GM18508 (cell line): Measurements from ENCODE around the gene CASZ1.

ENCODE experiments used
- ATAC-seq: cut with Tn5 transposase; IDR thresholded peaks from one replicate; pipeline ENCODE4 v1.9.1; 2021; ENCODE audit warnings: moderate number of reproducible peaks; ENCODE audit not compliant: insufficient read depth, unreplicated experiment

Gene CASZ1

GRCh38 chr1:10734962-10735544 is 61.4 kb downstream of the CASZ1 start:
- no peak for ATAC-seq

- ATAC-seq = no peak
Measured at GRCh38 chr1:10734375-10734774, 62.1 kb downstream of the CASZ1 start.

GRCh38 chr1:10733474-10734366 is 62.7 kb downstream of the CASZ1 start:
- no peak for ATAC-seq

- no peak for ATAC-seq
Measured at GRCh38 chr1:10730985-10731384, 65.5 kb downstream of the CASZ1 start.

- no peak for ATAC-seq
Measured at GRCh38 chr1:10728595-10729410, 67.6 kb downstream of the CASZ1 start.

- no peak for ATAC-seq
Measured at GRCh38 chr1:10727751-10728232, 68.7 kb downstream of the CASZ1 start.

- ATAC-seq = no peak
Measured at GRCh38 chr1:10726355-10726754, 70.1 kb downstream of the CASZ1 start.

GRCh38 chr1:10724948-10725847 is 71.2 kb downstream of the CASZ1 start:
- no peak for ATAC-seq

GRCh38 chr1:10724511-10724910 is 71.9 kb downstream of the CASZ1 start:
- no peak for ATAC-seq

- ATAC-seq = no peak
Measured at GRCh38 chr1:10724052-10724494, 72.4 kb downstream of the CASZ1 start.

- no peak for ATAC-seq
Measured at GRCh38 chr1:10723317-10723716, 73.1 kb downstream of the CASZ1 start.

GRCh38 chr1:10722803-10723202 is 73.6 kb downstream of the CASZ1 start:
- no peak for ATAC-seq

GRCh38 chr1:10721381-10722321 is 74.8 kb downstream of the CASZ1 start:
- no peak for ATAC-seq

GRCh38 chr1:10720635-10721034 is 75.8 kb downstream of the CASZ1 start:
- ATAC-seq = no peak

- no peak for ATAC-seq
Measured at GRCh38 chr1:10718083-10718415, 78.4 kb downstream of the CASZ1 start.

- ATAC-seq = no peak
Measured at GRCh38 chr1:10717296-10718082, 79.0 kb downstream of the CASZ1 start.

GRCh38 chr1:10716840-10717239 is 79.6 kb downstream of the CASZ1 start:
- ATAC-seq = no peak
